A549 treated with CpdA at 1 μM for 4 hours (cell line): ENCODE data around the gene TEX101. TPM values are rescaled to one million over a fixed set of nuclear protein-coding genes. Genes with fewer than 3 reads are reported as not detected.

Source experiments
- total RNA-seq: library from RNA; stranded (reverse); fragments of 200-300 nt; extraction: Qiagen RNA extraction; gene quantifications from 5 replicates; pipeline ENCODE4 v1.2.3, GENCODE V29; 2022; ENCODE audit warnings: low read depth

Gene TEX101
- not detected in 5 replicates for total RNA-seq

DNA sequence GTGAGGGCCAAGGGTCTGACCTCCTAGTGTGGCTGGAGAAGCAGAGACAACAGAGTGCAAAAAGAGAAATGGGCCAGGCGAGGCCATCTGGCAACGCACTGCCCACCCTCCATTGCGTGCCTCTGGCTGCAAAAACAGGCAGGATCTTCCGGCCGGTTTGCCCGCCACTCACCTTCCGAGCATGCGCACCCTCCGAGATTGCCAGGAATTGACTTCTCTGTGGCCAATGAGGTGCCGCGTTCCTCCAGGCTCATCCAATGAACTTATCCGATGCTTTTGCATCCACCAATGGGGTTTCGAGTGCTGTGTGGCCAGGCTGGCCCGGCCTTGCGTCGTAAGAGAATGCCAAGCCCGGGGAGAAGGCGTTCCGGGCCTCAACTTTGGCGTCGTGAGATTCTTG, at the start of gene TEX101:
Gene TEX101 (plus strand): TSS at position 337 of the 400 bp plus-strand sequence. CDS start 1,030 bp downstream, outside the sequence.

DNA sequence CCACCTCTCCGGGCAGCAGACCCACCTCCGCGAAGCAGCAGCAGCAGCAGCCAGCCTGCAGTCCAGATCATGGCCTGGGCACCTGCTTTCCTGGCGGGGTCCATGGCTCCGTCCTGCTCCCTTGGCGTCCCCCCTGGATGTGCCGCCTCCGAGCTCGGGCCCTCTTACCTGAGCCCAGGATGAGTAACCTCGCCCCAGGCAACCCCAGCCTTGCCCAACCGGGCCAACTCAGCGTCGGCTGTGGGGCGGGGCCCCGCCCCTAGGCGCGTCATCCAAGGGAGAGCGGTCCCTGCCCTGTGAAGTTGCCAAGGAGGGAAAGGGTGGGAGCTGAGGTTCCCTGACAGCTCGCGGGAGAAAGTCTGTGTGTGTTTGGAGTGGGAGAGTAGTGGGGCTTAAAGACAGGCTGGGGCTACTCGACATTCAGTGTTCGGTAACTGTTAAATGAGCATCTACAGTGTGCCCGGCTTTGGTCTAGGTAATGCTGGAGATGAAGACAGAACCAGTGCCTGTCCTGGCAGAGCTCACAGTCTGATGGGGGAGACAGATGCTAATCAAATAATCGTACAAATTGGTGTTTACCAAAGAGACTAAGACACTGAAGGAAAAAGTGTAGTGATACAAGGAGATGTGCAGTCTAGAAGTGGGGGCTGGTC, 50.9 kb downstream of the TEX101 start, which contains the start of gene LYPD3:
Gene LYPD3 (minus strand): TSS at position 141 of the 653 bp plus-strand sequence. CDS start 37 bp downstream, at position 104.

Other genes starting within 250 kb of the TEX101 start
- 0.57 to 0.98 TPM (median 0.72 TPM) in 5 replicates for gene PSG5, start 228.4 kb upstream of the TEX101 start, total RNA-seq
- gene PSG4, start 209.3 kb upstream of the TEX101 start, total RNA-seq = 0.66 to 2.4 TPM (median 1.0 TPM) in 5 replicates
- 0.07 to 0.20 TPM (median 0.14 TPM) in 5 replicates for gene PSG9, start 145.4 kb upstream of the TEX101 start, total RNA-seq
- 0.08 to 0.26 TPM (median 0.11 TPM) in 4 of 5 replicates, not detected in the other for gene CD177, start 61.2 kb upstream of the TEX101 start, total RNA-seq
- gene LYPD3, start 50.7 kb downstream of the TEX101 start, total RNA-seq = 0.47 to 0.79 TPM (median 0.70 TPM) in 5 replicates
- 10.0 to 12.2 TPM (median 11.6 TPM) in 5 replicates for gene PHLDB3, start 89.9 kb downstream of the TEX101 start, total RNA-seq
- gene ETHE1, start 112.3 kb downstream of the TEX101 start, total RNA-seq = 44.2 to 57.6 TPM (median 55.4 TPM) in 5 replicates
- gene ZNF575, start 118.3 kb downstream of the TEX101 start, total RNA-seq = 1.4 to 2.7 TPM (median 1.9 TPM) in 5 replicates
- 29.6 to 33.2 TPM (median 31.3 TPM) in 5 replicates for gene XRCC1, start 160.6 kb downstream of the TEX101 start, total RNA-seq
- gene PINLYP, start 160.9 kb downstream of the TEX101 start, total RNA-seq = 0.15 to 0.50 TPM (median 0.27 TPM) in 4 of 5 replicates, not detected in the other
- 5.1 to 9.9 TPM (median 6.5 TPM) in 5 replicates for gene IRGQ, start 181.2 kb downstream of the TEX101 start, total RNA-seq
- gene ZNF576, start 181.7 kb downstream of the TEX101 start, total RNA-seq = 14.5 to 22.5 TPM (median 20.5 TPM) in 5 replicates
- gene SRRM5, start 197.2 kb downstream of the TEX101 start, total RNA-seq = 0.79 to 1.1 TPM (median 1.1 TPM) in 5 replicates
- gene ZNF428, start 204.7 kb downstream of the TEX101 start, total RNA-seq = 43.4 to 64.5 TPM (median 60.4 TPM) in 5 replicates
- gene CADM4, start 225.0 kb downstream of the TEX101 start, total RNA-seq = 6.5 to 12.9 TPM (median 10.0 TPM) in 5 replicates